Effector CD8-positive, alpha-beta T cell (primary cell): ENCODE results near the gene MFSD6.
A peak's percentile ranks its signal among the peaks of the same experiment; 100 is the strongest.
"Not testable (repeated sequence)": the region's sequence is repeated elsewhere in the genome, so short reads cannot be mapped to it uniquely, and the experiment has no call there.

ENCODE experiments used
- DNase-seq: peaks from one replicate; lab custom pipeline; 2025; lab: John Stamatoyannopoulos, UW
- total RNA-seq, 4 experiments: gene quantifications; one replicate each; lab custom pipeline; 2026; lab: John Stamatoyannopoulos, UW

Gene MFSD6
- 68.0 to 84.4 (median 70.8) reads per million in 4 experiments for total RNA-seq

- peak; percentile 56 for DNase-seq
Observed at GRCh38 chr2:190407662-190408537, at the start of gene MFSD6. Gene MFSD6, plus strand, starts transcription at chr2:190408355. Its CDS starts 27,675 bp downstream, at chr2:190436030.

DNA sequence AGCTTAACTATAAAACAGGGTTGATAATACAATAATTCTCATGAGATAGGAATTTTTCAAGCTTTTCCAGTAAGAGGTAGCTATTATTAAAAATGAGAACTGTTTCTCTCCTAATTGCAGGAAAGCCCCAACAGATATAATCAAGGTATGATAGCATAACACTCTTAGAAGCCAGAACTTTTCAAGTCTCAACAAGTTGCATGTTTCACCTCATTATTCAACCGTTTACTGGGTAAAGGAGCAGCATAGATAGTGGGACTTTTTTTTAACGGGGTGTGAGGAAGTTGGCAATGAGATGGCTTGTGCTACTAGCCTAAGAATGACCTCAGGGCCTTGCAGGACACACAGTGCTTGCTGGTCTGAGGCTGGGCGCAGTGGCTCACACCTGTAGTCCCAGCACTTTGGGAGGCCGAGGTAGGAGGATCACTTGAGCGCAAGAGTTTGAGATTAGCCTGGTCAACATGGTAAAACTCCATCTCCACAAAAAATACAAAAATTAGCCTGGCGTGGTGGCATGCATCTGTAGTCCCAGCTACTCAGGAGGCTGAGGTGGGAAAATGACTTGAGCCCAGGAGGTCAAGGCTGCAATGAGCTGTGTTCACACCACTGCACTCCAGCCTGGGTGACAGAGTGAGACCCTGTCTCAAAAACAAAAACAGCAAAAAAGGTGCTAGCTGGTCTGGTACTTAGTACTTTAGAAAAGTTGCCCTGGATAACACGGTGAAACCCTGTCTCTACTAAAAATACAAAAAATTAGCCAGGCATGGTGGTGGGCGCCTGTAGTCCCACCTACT, 49.3 kb upstream of the MFSD6 start:
- not testable (repeated sequence) for DNase-seq

DNA sequence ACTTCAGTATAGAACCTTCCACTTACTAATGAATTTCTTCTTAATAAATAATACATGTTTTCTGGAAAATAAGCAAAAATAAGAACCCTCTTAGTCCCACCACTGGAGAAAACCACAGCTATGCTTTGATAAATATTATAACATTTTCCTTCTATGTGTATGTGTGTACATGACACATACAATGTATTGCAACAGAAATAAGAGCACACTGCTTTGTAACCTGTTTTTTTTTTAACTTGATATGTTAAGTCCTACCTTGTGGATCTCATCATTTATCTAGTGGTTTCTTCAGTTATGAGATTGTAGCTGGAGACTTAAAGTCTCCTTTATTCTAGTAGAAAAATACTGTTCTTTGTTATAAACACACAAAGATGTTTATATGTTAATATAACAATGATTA, 47.6 kb upstream of the MFSD6 start:
- DNase-seq = no peak

- no peak for DNase-seq
Observed at GRCh38 chr2:190360965-190361364, 47.2 kb upstream of the MFSD6 start.

DNA sequence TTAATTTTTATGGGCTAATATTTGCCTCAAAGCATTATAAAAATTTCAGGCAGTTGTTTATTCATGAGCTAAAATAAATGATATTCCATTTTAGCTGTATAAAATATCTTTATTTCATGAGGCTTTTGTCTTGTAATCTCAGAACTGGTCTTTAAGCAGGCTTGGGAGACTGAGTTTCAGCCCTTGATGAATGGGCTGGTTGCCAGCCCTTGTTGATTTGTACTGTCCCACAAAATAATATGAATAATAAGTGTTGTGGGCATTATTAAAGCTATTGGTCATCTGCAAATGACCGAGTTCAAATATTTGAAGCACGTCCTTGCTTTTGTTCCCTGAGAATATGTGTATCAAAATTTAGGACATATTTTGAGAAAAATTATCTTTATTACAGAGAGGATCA, 46.6 kb upstream of the MFSD6 start:
- no peak for DNase-seq

DNA sequence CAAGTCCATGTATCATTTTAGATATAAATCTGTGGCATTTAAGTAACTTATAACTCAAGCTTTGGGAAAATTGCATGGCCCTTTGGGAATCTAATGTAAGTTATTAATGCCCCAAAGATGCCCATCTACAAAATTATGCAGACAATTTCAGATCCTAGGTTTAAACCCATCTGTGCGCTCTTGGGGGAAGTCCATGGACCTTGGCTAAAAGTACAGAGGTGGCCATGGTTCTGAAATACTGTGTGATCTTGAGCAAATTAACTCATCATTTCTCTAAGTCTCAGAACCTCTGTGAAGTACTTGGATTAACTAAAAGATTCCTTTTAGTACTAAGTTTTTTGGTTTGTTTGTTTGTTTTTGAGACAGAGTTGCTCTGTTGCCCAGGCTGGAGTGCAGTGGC, 45.3 kb upstream of the MFSD6 start:
- no peak for DNase-seq

- no peak for DNase-seq
Observed at GRCh38 chr2:190365499-190366204, 42.5 kb upstream of the MFSD6 start.

- no peak for DNase-seq
Observed at GRCh38 chr2:190366248-190366753, 41.9 kb upstream of the MFSD6 start.

- no peak for DNase-seq
Observed at GRCh38 chr2:190367091-190367490, 41.1 kb upstream of the MFSD6 start.

DNA sequence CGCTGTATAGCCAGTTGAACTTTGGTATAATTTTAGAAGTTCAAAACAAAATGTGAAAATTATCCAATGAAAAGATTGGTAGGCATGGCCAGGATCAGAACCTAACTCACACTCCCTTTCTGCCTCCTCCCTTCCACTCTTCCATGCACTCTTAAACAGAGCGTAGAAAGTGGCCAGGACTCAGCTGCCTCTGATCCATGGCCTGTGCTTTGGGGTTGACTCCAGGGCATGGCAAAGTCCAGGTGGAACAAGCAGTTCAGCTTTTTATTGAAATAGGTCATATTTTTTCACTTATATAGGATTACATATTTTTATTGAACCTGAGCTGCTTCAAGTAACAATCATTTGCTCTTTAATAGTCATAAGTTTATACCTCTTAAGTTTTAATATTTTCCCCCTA, 38.5 kb upstream of the MFSD6 start:
- no peak for DNase-seq

DNA sequence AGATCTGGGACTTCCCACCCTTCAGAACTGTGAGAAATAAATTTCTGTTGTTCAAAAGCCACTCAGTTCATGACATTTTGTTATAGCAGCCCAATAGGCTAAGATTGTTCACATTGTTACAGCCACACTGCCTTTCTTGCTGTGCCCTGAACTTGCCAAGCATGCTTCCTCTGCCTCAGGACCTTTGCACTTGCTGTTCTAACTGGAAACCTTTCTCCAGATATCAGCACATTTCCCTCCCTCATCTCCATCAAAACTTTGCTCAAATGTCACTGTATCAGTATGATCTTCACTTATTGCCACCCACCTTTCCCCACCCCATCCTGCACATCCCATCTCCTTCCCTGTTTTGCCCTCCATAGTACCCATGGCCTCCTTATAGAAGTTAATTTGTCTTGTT, 32.1 kb upstream of the MFSD6 start:
- DNase-seq = no peak

- no peak for DNase-seq
Observed at GRCh38 chr2:190376591-190377245, 31.4 kb upstream of the MFSD6 start.

DNA sequence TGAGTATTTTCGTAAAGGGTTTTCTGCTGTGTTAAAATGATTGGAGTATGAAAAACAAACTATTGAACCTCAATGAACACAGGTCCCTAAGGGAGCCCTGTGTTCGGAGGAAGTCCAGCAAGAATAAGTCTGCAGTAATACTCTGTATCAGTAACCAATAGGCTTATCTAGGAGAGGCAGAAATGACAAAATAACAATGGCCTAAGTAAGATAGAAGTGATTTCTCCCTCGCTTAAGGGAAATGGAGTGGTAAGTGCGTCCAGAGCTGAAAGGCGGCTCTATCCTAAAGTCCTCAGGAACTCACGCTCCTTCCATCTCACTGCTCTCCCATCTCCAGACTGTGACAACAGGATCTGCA, 29.3 kb upstream of the MFSD6 start:
- no peak for DNase-seq

GRCh38 chr2:190379249-190379964, 28.7 kb upstream of the MFSD6 start:
- no peak for DNase-seq

- no peak for DNase-seq
Observed at GRCh38 chr2:190380962-190381412, 27.2 kb upstream of the MFSD6 start.

DNA sequence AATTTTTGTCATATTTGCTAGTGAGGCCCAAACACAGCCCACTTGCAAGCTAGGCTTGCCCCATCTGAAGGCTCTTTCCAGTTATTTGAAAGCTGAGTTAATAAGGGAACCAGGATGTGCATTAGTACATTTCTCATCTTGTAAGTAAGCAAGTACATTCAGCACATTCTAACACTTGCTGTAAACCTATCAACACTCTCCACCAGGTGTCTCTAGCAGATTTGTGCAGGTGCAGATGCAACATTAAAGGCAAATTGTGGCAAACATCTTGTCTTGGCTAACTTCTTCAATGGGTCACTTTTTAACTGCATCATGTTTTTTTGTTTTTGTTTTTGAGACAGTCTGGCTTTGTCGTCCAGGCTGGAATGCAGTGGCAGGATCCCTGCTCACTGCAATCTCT, 25.3 kb upstream of the MFSD6 start:
- DNase-seq = no peak

GRCh38 chr2:190387422-190387821, 20.7 kb upstream of the MFSD6 start:
- no peak for DNase-seq

GRCh38 chr2:190396271-190396670, 11.9 kb upstream of the MFSD6 start:
- no peak for DNase-seq

GRCh38 chr2:190402986-190403603, 5.1 kb upstream of the MFSD6 start:
- DNase-seq = no peak

GRCh38 chr2:190404487-190404886, 3.7 kb upstream of the MFSD6 start:
- no peak for DNase-seq
